Esophagus (tissue), 2 donors: ENCODE measurements around the gene HTR4. TPM values are rescaled to one million over a fixed set of nuclear protein-coding genes. Genes with fewer than 3 reads are reported as not detected.

ENCODE experiments used
- H3K27ac ChIP-seq, 2 donors: one replicate each; pipeline ENCODE4 v1.5.1; 2013; ENCODE audit warnings: low read depth in 2 of 2, mild to moderate bottlenecking in 2 of 2, inconsistent platforms in 1 of 2, low read length in 1 of 2, moderate library complexity in 1 of 2
- H3K27me3 ChIP-seq, 2 donors: one replicate each; pipeline ENCODE4 v1.6.1; 2013; ENCODE audit warnings: low read length in 2 of 2, control low read depth in 1 of 2, mild to moderate bottlenecking in 1 of 2; ENCODE audit not compliant: insufficient read depth in 2 of 2, control insufficient read depth in 1 of 2
- H3K36me3 ChIP-seq, 2 donors: one replicate each; pipeline ENCODE4 v1.6.1; 2013; ENCODE audit warnings: low read length in 1 of 2; ENCODE audit not compliant: control insufficient read depth in 2 of 2, insufficient read depth in 2 of 2
- H3K4me1 ChIP-seq, 2 donors: one replicate each; pipeline ENCODE4 v1.6.1; 2013; ENCODE audit warnings: low read length in 1 of 2; ENCODE audit not compliant: control insufficient read depth in 2 of 2, insufficient read depth in 2 of 2
- H3K4me3 ChIP-seq, 2 donors: one replicate each; pipeline ENCODE4 v1.5.1; 2013; ENCODE audit warnings: low read length in 2 of 2, mild to moderate bottlenecking in 2 of 2, low read depth in 1 of 2, moderate library complexity in 1 of 2
- H3K9me3 ChIP-seq, 2 donors: one replicate each; pipeline ENCODE4 v1.6.1; 2013; ENCODE audit warnings: mild to moderate bottlenecking in 2 of 2, low read depth in 1 of 2, low read length in 1 of 2, moderate library complexity in 1 of 2; ENCODE audit not compliant: control insufficient read depth in 2 of 2, insufficient read depth in 1 of 2
- WGBS, 2 donors: extraction: QIAGEN DNeasy Blood & Tissue Kit; methylation state at CpG; one replicate each; pipeline ENCODE4 v1.1.7; 2013; 5-methylcytosine and 5-hydroxymethylcytosine counted together
- polyA plus RNA-seq, 2 donors: library from polyadenylated mRNA; stranded (reverse); fragments of 200-250 nt; gene quantifications; one replicate each; pipeline ENCODE4 v1.2.3, GENCODE V29; 2013
- donor health status: healthy with polysubstance abuse.
- donor health status: Bipolar disorder and iron deficiency.

The HTR4 gene
- polyA plus RNA-seq, 2 donors = 0.02 to 0.20 TPM

GRCh38 chr5:148665431-148665830, 11.1 kb upstream of the HTR4 start:
- no peak overlapping the region for H3K27ac ChIP-seq
- no peaks in the 10 kb centered on the region for H3K27me3 ChIP-seq
- no peaks in the 10 kb centered on the region for H3K36me3 ChIP-seq
- WGBS, 2 donors = 71 to 78% methylated on average over 7 of the region's 7 CpGs
- no peak overlapping the region for H3K4me3 ChIP-seq
- no peaks in the 10 kb centered on the region for H3K9me3 ChIP-seq
- H3K4me1 ChIP-seq = no peaks in the 10 kb centered on the region

GRCh38 chr5:148663509-148663908, 9.2 kb upstream of the HTR4 start:
- H3K27me3 ChIP-seq = peaks cover 0 to 3% of the 10 kb centered on the region in 2 donors
- 55 to 62% methylated on average over 2 of the region's 2 CpGs for WGBS, 2 donors
- H3K4me1 ChIP-seq = no peaks in the 10 kb centered on the region
- H3K27ac ChIP-seq = no peak overlapping the region
- no peak overlapping the region for H3K4me3 ChIP-seq
- H3K9me3 ChIP-seq = no peaks in the 10 kb centered on the region
- no peaks in the 10 kb centered on the region for H3K36me3 ChIP-seq

GRCh38 chr5:148660346-148660660, 6.0 kb upstream of the HTR4 start:
- Histone ChIP-seq H3K4me3 (no peak overlapping the region), H3K27ac (no peak overlapping the region), H3K4me1 (no peaks in the 10 kb centered on the region), H3K27me3 (peaks cover 0 to 3% of the 10 kb centered on the region in 2 donors), H3K36me3 (no peaks in the 10 kb centered on the region), H3K9me3 (no peaks in the 10 kb centered on the region)
- WGBS, 2 donors = 32 to 35% methylated on average over 5 of the region's 5 CpGs

- WGBS, 2 donors = 44 to 68% methylated on average over 2 of the region's 2 CpGs
- H3K27ac ChIP-seq = no peak overlapping the region
- no peaks in the 10 kb centered on the region for H3K4me1 ChIP-seq
- peaks cover 0 to 3% of the 10 kb centered on the region in 2 donors for H3K27me3 ChIP-seq
- no peaks in the 10 kb centered on the region for H3K36me3 ChIP-seq
- H3K9me3 ChIP-seq = no peaks in the 10 kb centered on the region
- no peak overlapping the region for H3K4me3 ChIP-seq
Observed at GRCh38 chr5:148659641-148660345, 5.5 kb upstream of the HTR4 start.

- no peak overlapping the region for H3K27ac ChIP-seq
- H3K9me3 ChIP-seq = no peaks in the 10 kb centered on the region
- peaks cover 0 to 3% of the 10 kb centered on the region in 2 donors for H3K27me3 ChIP-seq
- no peak overlapping the region for H3K4me3 ChIP-seq
- WGBS, 2 donors = 78 to 86% methylated on average over 11 of the region's 11 CpGs
- H3K36me3 ChIP-seq = no peaks in the 10 kb centered on the region
- peaks cover 0 to 3% of the 10 kb centered on the region in 2 donors for H3K4me1 ChIP-seq
Observed at GRCh38 chr5:148653291-148653835, 964 bp downstream of the HTR4 start.

GRCh38 chr5:148651528-148651927, 2.8 kb downstream of the HTR4 start:
- Histone ChIP-seq H3K27ac (no peak overlapping the region), H3K4me1 (peaks cover 0 to 3% of the 10 kb centered on the region in 2 donors), H3K4me3 (no peak overlapping the region), H3K36me3 (no peaks in the 10 kb centered on the region), H3K9me3 (no peaks in the 10 kb centered on the region), H3K27me3 (peaks cover 0 to 3% of the 10 kb centered on the region in 2 donors)
- 81% methylated on average over 1 of the region's 1 CpG for WGBS, 2 donors

GRCh38 chr5:148645527-148645926, 8.8 kb downstream of the HTR4 start:
- Histone ChIP-seq H3K36me3 (no peaks in the 10 kb centered on the region), H3K27me3 (no peaks in the 10 kb centered on the region), H3K4me1 (no peaks in the 10 kb centered on the region), H3K27ac (no peak overlapping the region), H3K4me3 (no peak overlapping the region), H3K9me3 (no peaks in the 10 kb centered on the region)

- H3K27ac ChIP-seq = no peak overlapping the region
- no peaks in the 10 kb centered on the region for H3K4me1 ChIP-seq
- 60 to 70% methylated on average over 4 of the region's 4 CpGs for WGBS, 2 donors
- H3K27me3 ChIP-seq = no peaks in the 10 kb centered on the region
- no peak overlapping the region for H3K4me3 ChIP-seq
- H3K9me3 ChIP-seq = no peaks in the 10 kb centered on the region
- H3K36me3 ChIP-seq = no peaks in the 10 kb centered on the region
Observed at GRCh38 chr5:148641735-148642134, 12.6 kb downstream of the HTR4 start.

GRCh38 chr5:148640471-148640870, 13.9 kb downstream of the HTR4 start:
- Histone ChIP-seq H3K9me3 (no peaks in the 10 kb centered on the region), H3K27me3 (no peaks in the 10 kb centered on the region), H3K4me1 (no peaks in the 10 kb centered on the region), H3K27ac (no peak overlapping the region), H3K4me3 (no peak overlapping the region), H3K36me3 (no peaks in the 10 kb centered on the region)

GRCh38 chr5:148639081-148639480, 15.2 kb downstream of the HTR4 start:
- Histone ChIP-seq H3K4me3 (no peak overlapping the region), H3K27ac (no peak overlapping the region), H3K36me3 (no peaks in the 10 kb centered on the region), H3K27me3 (no peaks in the 10 kb centered on the region), H3K9me3 (no peaks in the 10 kb centered on the region), H3K4me1 (no peaks in the 10 kb centered on the region)
- WGBS, 2 donors = 73 to 84% methylated on average over 2 of the region's 2 CpGs
